ENCODE measurements around the gene RSPO3.
"Not testable (repeated sequence)": the region's sequence is repeated elsewhere in the genome, so short reads cannot be mapped to it uniquely, and the experiment has no call there.

Gene RSPO3

DNA sequence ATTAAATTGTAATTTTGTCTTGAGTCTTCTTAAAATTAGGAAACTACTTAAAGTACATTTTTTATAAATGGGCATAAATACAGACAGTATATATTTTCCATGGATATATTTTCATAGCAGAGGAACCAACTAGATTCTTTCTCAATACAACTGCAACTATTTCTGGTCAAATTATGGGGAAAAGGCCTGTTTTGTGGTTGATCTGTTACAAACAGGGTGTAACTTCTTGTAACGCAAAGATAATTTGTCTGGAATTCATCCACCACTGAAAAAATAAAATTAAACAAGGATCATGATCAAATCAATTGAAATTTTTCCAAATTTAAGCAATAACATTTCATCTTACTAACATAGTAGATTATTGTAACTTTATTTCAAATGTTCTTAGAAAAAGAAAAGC is 81.0 kb downstream of the RSPO3 start:
- no peak for DNase-seq (ENCODE audit: extremely low read depth in 1 of 2, low read depth in 1 of 2)

DNA sequence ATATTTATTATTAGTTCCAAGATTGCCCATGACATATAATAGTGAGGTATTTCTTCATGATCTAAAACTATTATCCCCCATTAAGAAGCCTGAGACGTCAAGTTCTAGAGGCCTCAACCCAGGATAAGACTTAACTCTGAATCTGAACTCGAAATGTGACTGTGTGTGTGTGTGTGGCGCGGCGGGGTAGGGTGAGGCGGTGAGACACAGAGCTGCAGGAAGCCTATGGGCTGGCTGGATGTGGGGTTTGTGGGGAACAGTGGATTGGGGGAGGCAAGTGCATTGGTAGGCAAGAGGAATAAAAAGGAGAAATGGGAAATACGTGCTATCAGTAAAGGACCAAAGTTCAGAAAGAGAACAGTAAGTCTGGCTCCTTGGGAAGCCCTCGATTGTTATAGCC is 81.6 kb downstream of the RSPO3 start:
- no peak for DNase-seq (ENCODE audit: extremely low read depth in 1 of 2, low read depth in 1 of 2)

DNA sequence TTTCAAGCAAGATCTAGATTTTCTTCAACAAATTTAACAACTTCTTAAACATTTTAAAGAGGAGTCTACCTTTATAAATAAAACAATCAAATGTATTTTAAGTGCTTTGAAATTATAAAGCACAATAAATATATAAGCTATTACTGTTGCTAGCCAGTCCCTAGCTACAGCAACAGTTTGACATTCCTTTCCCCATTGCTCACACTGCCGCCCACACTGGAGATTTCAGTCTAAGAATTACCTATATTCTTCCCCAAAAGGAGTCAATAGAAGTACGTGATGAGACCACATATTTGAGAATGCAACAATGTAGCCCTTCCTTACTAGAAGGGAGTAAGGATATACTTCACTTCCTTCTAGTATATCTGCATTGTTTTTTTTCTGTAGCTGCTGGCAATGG is 82.8 kb downstream of the RSPO3 start:
- no peak for DNase-seq (ENCODE audit: extremely low read depth in 1 of 2, low read depth in 1 of 2)

DNA sequence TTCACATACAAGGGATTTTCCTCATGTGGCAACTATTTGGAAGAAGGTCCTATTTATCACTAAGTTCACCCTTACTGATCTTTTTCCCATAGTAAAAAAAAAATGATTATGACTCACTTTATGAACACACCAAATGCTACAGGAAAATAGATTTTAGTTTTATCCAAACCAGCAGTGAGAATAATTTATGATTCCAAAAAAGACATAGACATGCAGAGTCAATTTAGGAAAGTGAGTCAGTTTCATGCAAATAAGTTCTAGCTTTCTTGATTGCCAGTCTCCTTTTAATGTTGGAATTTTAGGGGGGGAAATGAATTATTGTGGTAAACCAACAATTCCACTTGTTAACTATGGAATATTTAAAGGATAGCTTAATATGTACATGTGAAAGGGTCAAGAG is 84.2 kb downstream of the RSPO3 start:
- no peak for DNase-seq (ENCODE audit: extremely low read depth in 1 of 2, low read depth in 1 of 2)

DNA sequence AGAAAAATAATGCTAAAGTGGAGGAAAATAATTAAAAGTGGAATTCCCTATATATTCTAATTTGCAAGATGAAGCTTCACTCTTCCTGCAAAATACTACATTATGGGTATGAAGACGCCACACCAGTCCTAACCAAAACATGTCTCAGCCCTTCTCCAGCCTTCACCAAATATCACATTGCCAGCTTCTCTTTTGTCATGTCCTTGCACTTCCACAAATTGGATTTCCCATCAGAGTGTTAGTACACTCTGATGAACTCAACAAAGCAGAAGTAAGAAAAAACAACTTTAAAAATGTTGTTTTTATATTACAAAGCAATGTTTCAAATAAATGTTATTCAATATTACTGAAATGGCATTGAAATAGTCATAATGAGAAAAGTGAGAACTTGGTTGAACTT is 85.8 kb downstream of the RSPO3 start:
- no peak for DNase-seq (ENCODE audit: extremely low read depth in 1 of 2, low read depth in 1 of 2)

DNA sequence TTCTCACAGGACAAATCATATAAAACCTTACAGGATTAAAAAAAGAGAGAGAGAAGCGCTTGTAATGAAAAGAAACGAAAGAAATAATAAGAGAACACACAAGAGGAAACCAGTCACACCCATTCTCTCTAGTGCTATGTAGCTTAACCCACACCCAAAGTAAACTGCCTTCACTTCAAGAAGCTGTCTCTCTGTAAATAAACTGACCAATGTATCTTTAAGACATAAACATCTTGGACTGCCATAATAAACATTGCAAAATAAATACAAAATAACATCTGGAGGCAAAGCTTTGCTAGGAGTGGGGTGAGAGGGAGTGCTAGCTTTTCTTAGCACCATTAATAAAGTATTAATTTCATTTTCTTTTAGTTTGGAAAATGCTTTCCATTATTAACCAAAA is 86.6 kb downstream of the RSPO3 start:
- no peak for DNase-seq (ENCODE audit: extremely low read depth in 1 of 2, low read depth in 1 of 2)

DNA sequence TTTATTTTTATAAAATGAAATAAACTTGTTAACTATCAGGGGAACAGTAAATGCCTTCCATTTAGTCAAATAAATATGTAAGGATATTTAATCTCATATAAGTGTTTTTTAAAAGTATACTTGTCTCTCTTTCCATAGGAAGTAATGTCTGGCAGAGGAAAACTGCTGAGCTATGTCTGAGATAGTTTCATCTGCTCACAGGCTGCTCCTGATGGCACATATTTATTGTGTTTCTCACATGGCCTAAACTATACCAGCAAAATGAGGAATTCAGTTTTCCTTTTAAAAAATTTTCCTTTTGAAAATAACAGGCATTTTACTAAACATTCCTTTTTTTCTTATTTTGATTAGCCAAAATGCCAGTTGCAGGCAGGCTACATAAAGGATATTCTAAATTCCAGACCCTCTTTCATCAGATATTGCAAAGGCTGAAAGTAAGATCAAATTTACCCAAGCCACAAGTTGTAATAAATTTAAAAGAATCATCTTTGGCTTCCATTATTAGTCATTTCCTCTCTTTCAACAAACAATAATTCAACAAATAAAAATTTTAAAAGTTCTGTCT is 88.1 kb downstream of the RSPO3 start:
- DNase-seq (ENCODE audit: extremely low read depth in 1 of 2, low read depth in 1 of 2) = no peak

DNA sequence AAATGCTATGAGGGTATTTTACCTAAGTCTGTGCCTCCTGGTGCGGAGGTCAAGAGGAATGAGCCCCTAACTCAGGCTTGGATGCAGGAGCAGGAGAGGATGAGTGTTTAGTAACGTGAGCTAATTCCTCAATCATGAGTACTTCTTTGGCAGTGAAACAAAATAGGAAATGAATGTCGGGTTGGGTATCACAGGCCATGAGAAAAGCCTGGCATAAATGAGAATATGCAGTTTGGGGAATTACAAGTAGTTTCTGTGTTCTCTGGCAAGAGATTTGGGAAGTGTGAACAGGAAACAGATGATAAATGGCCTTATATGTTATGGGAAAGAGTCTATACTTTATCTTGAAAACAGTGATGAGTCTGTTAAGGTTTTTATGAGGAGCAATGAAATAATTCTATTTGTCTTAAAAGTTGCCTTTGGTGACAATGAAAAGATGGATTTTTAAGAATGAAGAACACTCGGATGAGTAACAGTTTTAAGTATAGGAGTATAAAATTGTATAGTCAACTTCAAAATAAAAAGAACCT is 89.2 kb downstream of the RSPO3 start:
- DNase-seq (ENCODE audit: extremely low read depth in 1 of 2, low read depth in 1 of 2) = no peak

DNA sequence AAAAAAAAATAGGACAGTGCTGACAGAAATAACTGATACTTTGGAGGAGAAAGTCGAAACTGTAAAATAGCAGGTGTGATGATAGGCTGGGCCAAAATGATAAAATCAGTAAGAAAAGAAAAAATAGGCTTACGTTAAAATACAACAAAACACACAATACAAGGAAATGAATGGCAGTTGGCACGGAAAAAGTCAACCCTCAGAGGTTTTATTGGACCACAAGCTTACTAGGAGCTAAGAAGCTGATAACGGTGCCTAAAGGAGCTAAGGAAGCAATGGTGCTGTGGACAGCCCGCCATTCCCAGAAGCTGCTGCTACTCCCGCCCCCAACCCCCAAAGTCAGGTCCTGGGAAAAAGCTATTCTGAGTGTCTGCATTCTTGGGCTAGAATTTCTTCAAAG is 92.3 kb downstream of the RSPO3 start:
- DNase-seq (ENCODE audit: extremely low read depth in 1 of 2, low read depth in 1 of 2) = no peak

DNA sequence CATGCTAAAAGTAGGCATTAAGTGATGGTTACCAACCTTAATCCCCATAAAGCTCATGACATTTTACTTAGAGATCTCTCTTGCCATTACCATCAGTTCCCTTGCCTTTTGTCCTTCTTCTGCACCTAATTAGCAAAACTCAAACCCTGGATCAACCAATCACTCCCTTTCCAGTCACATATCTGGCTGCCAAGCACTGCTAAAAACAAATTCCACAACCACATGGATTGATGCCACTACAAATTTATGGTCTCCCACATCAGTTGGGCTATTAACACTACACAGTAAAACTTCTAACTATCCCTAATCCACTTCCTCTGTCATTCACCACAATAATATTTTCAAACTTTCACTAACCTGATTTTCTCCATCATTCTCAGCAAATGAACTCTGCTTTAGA is 93.9 kb downstream of the RSPO3 start:
- DNase-seq (ENCODE audit: extremely low read depth in 1 of 2, low read depth in 1 of 2) = no peak

DNA sequence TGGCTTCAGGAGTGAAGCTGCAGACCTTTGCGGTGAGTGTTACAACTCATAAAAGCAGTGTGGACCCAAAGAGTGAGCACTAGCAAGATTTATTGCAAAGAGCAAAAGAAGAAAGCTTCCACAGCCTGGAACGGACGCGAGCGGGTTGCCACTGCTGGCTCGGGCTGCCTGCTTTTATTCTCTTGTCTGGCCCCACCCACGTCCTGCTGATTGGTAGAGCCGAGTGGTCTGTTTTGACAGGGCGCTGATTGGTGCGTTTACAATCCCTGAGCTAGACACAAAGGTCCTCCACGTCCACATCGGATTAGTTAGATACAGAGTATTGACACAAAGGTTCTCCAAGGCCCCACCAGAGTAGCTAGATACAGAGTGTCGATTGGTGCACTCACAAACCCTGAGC is 95.6 kb downstream of the RSPO3 start:
- not testable (repeated sequence) for DNase-seq (ENCODE audit: extremely low read depth in 1 of 2, low read depth in 1 of 2)

DNA sequence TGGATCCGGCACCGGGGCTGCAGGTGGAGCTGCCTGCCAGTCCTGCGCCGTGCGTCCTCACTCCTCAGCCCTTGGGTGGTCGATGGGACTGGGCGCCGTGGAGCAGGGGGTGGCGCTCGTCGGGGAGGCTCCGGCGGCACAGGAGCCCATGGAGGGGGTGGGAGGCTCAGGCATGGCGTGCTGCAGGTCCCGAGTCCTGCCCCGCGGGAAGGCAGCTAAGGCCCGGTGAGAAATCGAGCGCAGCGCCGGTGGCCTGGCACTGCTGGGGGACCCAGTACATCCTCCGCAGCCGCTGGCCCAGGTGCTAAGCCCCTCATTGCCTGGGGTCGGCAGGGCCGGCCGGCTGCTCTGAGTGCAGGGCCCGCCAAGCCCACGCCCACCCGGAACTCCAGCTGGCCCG is 96.1 kb downstream of the RSPO3 start:
- DNase-seq (ENCODE audit: extremely low read depth in 1 of 2, low read depth in 1 of 2) = not testable (repeated sequence)

DNA sequence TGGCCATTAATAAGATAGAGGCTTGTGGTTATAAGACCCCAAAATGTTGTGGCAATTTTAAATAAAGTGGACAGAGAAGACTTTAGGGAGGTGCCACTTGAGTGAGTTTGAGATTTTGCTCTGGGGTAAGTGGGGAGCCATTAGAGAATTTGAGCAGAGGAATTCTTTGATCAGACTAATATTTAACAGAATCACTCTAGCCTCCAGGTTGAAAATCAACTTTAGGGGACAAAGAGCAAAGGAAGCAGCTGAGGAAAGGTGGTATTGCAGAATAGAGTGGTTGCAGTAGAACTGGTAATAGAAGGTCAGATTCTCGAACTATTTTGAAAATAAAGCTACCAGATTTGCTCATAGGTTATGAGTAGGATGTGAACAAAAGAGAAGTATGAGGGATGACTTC is 97.5 kb downstream of the RSPO3 start:
- no peak for DNase-seq (ENCODE audit: extremely low read depth in 1 of 2, low read depth in 1 of 2)

DNA sequence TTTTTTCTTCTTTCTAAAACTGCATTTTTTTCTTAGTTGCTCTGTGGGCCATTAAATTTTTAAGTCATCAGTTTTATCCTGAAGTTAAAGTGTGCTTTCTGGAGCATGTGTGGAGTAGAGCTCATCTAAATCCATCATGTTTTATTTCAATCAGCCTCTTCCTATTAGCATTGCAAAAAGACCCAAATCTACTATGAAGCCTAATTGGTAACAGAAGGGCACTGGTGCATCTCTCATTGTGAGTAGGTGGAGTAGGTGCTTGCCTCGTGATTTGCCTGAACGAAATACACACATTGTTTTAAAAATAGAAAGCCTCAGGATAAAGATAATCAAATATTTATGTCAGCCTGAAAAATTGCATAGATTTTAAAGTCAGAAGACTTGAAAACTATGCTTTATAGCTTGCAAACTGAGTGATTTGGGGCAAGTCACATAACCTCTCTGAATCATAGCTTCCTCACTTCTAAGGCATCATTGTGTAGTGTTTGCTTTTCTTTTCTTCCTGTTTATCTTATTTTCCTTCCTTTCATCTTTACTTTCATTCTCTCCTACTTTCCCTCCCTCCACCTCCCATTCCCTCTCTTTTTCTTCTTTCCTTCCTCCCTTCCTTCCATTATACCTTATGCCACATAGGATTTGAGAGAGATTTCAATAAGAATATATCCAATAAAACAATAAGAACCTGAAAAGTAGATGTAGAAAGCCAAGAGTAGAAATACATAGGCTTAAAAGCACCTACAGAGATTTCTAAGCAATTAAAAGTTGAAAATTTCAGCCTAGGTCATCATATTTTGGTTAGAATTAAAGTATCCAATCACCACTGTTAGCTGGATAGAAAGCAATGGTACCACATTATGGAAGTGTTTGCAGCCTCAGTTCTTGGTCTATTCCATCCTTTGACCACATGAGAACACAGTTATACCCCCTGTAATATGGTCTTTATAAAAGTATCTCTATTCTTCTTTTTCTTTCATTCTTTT is 98.6 kb downstream of the RSPO3 start:
- DNase-seq (ENCODE audit: extremely low read depth in 1 of 2, low read depth in 1 of 2) = no peak

DNA sequence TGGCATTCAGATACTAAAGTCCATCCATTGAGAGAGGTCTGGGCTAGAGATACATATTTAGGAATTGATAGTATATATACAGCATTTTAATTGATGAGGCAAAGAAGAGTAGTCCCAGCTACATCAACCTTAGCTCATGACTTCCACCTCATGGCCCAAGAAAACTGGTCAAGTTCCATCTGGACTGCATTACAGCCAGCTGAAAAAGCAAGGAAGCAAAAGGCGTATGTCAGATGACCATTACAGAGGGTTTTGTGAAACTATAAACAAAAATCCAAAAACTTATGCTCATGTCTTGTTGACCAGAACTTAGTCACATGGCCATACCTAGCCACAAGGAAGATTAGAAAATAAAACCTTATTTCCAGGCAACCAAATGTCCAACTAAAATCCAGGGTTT is 101.4 kb downstream of the RSPO3 start:
- no peak for DNase-seq (ENCODE audit: extremely low read depth in 1 of 2, low read depth in 1 of 2)

DNA sequence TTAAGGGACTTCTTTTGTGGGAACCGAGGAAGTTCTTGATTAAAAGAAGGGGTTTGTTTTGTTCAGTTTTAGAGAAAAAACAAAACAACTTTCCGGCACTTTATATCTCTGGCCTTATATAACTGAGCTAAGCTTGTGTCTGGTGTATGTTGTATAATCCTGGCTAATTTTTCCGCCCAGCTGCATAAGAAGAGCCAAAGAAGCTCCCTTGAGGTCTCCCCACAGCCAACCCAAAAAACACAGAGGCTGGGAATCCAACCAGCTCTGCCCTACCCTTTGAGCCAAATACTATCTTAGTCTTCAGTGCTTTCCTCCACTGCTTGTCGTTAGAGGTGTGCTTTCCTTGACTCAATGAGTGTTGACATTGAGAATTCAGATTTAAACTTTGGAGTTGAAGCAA is 102.7 kb downstream of the RSPO3 start:
- DNase-seq (ENCODE audit: extremely low read depth in 1 of 2, low read depth in 1 of 2) = no peak

DNA sequence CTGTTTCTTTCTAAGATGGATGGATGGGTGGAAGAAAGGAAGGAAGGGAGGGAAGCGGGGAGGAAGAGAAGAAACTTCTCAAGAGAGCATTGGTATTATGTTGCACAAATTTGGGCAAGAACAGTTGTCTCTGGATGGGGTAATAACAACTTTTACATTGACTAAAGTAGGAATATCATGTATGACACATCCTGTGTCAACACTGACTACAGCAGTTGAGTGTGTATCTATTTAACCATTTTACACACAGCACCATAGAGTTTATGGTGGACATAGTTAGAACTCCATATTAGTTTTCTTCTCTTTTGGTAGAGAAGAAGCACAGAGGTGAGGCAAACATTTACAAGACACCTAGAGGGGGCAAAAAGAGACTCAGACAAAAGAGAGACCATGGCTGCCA is 103.9 kb downstream of the RSPO3 start:
- no peak for DNase-seq (ENCODE audit: extremely low read depth in 1 of 2, low read depth in 1 of 2)

DNA sequence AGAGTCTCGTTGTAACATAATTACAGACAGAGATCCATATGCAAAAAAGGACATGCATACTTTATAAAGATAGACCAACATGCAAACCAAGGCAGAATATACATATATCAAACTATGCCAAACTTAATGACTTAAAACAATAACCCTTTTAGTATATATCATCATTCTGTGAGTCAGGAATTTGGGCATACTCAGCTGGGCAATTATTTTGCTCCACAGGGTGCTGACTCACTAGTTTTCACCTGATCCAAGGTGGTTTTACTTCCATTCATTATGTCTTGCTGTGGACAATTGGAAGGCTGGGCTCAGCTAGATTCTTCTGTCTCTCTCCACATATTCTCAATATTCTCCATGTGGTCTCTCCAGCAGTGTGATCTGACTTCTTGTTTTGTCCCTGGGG is 107.0 kb downstream of the RSPO3 start:
- DNase-seq (ENCODE audit: extremely low read depth in 1 of 2, low read depth in 1 of 2) = no peak

DNA sequence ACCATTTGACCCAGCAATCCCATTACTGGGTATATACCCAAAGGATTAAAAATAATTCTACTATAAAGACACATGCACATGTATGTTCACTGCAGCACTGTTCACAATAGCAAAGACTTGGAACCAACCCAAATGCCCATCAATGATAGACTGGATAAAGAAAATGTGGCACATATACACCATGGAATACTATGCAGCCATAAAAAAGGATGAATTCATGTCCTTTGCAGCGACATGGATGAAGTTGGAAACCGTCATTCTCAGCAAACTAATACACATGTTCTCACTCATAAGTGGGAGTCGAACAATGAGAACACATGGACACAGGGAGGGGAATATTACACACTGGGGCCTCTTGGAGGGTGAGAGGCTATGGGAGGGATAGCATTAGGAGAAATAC is 115.3 kb downstream of the RSPO3 start:
- not testable (repeated sequence) for DNase-seq (ENCODE audit: extremely low read depth in 1 of 2, low read depth in 1 of 2)

DNA sequence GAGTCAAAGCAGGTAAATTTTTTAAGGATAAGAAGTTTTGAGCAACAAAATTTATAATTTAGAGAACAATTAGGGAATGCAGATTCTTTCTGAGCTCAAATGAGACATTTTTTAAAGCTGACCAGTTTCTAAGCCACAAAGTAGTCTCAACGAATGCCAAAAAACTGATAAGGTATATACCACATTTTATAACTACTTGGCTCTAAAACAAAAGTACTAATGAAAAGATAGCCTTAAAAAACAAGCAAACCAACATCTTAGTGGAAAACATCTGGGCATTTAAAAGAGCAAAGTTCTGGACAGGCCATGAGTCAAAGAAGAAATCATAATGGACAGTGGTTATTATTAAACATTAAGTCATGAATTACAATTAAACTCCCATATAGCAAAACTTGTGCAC is 125.0 kb downstream of the RSPO3 start:
- no peak for DNase-seq (ENCODE audit: extremely low read depth in 1 of 2, low read depth in 1 of 2)
